ENCODE results near the gene FHOD3.

Gene FHOD3

DNA sequence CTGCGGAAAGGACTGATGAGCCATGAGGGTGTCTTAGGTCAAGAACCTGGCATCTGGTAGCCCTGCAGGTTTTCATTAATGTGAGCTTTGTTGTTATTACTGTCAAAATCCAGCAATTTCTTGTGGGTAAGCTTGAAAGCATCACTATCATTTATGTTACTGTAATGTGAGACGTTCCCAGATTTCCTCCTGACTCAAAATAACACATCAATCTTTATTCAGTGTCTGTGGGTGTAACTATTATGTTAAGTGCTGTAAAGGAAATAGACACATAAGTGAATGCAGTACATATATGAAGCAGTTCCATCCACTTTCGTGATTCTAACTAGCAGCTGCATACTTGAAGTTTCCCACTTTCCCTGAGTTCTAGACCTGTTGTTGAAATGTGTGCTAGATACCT is 89.8 kb downstream of the FHOD3 start:
- no peak for DNase-seq

DNA sequence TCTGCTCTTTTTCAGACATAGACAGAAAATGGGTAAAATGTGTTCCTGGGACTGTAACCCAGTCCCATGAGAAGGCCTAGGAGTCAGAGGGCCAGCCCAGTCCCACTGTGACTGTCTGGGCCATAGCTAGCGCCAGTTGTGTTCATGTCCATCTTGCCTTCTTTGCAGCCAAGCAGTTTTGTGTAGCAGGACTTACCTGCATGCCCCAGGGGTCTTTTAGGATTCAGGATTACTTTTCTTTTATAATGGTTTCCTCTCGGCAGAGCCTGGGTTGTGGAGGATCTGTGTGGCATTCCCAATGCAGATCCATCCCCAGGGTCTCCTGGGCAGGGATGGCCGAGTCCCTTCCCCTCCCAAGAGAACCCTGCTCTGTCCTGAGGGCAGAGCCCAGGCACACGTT is 90.8 kb downstream of the FHOD3 start:
- DNase-seq, result no peak

DNA sequence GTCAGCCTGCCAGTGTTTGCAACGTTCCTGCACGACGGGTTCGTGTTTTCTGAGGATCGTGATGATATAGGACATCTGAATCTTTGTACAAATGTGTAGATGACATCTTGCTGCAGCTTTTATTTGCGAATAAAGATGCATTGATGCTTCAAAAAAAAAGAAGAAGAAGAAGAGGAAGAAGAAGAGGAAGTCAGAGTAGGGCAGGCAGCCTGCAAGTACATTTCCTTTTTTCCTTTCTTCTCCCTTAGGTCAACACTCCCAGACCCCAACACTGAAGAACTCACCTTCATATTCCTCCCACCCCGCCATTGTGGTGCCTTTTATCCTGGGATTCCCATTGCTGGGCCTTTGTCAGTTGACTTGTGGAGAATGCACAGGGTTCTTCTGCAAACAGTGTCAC is 91.5 kb downstream of the FHOD3 start:
- DNase-seq, result no peak

DNA sequence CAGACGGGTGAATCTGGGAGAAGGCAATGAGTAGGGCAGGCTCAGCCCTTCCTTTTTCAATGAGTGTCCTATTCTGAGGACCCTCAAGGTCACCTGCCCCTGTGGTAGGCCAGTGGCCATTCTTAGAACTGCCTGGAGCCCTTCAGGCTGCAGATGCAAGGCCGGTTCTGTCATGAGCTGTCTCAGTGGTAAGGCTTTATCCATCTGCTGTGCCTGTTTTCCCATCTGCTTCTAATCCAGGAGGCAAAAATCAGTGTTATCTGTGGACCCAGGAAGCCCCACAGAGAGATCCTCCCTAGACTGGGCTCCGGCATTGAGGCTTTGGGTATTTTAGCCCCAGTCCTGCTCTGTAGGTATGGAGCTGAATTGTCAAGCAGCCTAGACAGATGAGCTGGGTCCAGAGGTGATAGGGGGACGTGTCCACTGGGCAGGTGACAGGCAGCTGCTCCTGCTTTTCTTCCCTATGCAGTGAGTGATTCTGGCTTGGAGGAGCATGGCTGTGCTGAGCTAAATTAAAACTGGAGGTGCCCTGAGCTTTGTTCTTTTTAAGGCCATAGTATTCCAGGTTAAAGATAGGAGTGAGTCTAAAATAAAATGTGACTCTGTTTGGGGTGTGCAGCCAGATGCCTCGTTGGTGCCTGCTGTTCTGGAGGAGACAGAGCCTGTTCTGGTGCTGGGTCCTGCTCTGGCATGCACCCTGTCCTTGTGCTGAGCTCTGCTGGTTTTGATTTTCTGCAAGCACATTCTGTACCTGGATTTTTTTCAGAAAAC is 92.5 kb downstream of the FHOD3 start:
- DNase-seq, result peak; percentile 76

DNA sequence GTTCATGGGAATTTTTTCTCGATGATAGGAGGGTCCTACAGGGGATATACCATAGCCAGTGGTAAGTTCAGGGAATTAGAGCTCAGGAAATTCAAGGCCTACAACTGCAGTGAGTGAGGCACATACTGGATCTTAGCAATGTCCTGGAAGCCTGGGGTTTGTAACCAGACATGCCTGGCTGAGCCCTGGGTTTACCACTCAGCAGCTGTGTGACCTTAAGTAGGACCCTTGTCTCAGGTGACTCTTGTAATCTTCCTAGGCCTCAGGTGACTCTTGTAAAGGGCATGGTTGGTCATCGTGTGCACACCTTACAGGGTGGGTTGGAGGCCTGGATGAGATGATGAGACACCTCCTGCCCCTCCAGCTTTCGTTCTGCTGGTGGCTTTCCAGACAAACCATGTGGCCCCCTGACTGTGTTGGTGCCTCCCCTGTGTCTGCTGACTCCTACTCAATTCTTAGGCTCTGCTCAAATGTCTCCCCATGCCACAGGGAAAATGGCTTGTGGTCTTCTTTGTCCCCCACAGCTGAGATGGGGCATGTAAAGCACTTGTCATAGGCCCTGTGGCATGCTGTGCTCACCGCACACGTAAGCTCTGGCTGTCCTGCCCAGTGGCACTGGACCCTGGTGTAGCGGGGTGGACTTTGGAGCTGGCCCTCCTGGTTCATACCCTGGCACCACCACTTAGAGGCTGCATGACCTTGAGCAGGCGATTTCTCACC is 94.1 kb downstream of the FHOD3 start:
- no peak for DNase-seq

DNA sequence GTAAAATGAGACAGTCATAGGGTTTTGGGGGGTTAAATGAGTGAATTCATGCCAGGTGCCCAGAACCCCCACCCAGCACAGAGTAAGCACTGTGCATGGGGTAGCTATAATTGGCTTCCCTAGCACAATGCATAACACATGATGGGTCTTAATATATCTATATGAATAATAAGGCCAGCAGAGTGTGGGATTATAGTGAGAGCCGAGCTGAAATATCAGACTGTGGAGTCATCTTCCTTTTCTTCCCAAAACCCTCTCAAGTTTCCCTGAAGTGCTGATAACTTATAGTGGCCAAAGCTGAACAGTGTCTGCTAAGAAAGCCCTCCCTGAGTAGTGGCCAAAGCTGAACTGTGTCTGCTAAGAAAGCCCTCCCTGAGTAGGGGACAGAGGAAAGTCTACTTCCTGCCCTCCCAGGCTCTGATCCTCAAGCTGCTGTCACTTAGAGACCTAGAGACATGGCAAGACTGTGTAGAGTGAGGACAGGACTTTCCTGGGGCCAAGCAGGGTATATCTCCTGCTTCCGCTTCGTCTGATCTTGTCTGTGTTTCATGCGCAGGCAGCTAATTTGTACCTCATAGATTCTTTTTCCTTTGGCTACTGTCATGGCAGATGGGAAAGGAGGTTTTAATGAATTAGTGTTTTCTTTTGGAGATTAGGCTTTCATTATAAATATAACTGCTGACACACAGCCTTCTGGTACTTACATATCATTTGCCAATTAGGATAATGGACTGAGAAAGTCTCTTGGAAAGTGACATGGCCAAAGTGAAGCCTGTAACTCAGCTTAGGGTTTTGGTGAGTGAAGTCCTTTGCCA is 94.9 kb downstream of the FHOD3 start:
- DNase-seq, result peak; percentile 50

DNA sequence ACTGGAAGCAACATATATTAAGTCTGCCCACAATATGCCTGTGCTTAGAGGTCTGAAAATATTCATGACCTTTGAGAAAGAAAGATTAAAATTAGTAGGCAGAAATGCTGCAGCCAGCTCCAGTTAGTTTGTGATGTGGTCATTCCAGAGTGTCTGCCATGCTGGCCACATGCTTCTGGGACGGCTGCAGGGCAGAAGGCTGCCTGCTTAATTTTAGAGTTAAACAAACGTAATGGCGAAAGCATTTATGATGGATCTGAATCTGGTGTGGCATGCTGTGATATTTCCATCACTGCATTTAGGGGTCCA is 95.4 kb downstream of the FHOD3 start:
- DNase-seq, result no peak

DNA sequence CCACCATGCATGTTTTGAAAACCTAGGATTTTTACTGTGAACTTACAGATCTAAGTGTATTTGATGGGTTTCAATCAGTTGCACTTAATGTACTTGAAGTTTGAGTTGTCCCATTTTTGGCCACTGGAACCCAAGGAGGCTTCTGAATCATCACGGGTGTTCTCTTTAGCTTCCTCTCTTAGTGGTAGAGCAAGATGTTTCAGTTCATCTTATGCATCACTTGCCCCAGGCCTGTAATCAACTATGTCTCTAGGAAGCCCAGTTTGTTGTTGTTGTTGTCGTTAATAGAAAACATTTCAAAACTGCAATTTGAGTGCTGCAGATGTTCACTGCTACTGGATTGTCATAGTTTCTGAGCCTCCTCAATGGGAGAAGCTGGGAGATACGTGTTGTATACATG is 97.0 kb downstream of the FHOD3 start:
- no peak for DNase-seq

DNA sequence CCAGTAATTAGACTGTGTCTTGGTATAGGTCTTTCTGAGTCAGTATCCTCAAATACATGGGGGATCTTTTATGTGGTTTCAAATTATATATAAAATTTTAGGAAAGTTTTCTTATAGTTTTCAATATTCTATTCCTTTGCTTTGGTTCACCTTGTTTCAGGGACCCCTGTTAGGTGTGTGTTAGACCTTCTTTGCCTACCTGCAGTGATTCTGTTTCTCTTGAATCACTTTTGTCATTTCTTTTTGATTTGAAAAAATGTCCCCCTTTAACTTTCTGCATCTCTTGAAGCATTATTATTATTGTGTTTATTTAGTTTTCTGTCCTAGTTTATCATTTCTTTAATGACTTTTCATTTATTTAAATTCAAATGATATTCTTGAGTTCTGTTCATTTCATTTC is 98.7 kb downstream of the FHOD3 start:
- DNase-seq, result no peak

DNA sequence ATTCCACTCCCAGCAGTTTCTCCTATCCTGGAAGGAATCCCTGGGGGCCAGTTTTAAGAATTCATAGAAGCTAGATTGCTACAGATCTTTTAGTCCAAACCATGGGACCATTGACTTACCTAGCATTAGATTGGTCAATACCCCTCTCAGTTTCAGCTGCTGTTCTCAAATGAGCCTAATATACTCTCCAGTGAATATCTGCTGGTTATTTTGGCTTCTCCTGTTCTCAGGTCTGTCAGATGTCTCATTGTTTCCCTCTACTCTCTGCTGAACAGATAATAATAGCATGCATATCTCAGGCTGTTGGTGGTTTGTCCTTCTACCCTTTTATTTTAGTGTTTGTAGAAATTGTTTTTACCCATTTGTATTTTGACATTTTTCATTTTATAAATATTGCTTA is 99.5 kb downstream of the FHOD3 start:
- DNase-seq, result no peak

DNA sequence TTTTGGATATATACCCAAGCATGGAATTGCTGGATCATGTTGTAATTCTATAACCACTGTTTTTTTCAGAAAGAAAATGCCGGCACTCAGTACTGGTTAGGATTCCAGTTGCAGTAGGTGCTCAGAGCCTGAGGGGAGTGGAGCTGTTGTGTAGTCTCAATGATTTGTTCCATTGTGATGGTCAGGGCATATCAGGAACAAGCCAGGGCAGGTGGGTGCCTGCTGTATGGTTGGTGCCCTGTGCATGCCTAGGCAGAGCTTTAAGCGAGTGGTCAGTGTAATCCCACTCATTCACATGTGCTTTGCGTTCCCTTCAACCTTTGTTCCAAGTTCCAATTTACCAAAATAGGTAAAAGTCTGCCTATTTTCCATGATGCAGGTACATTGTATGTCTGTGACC is 100.9 kb downstream of the FHOD3 start:
- DNase-seq, result no peak

DNA sequence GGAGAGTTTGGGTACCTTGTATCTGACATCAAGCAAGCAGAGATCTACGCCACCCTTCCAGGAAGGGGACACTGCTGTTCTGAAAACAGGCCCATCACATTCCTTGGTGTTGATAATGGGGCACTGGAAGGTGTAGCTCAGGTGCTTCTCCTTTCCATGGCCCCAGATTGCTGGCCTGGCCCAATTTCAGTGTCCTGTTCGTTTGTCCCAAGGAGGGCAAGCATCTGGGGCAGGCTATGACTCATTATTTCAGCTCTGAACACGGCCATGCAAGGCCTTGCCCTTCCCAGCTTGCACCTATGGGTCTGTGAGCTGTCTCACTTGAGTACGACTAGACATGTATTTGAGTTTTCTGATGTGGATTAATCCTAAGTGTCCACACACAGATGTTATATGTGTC is 101.5 kb downstream of the FHOD3 start:
- no peak for DNase-seq

DNA sequence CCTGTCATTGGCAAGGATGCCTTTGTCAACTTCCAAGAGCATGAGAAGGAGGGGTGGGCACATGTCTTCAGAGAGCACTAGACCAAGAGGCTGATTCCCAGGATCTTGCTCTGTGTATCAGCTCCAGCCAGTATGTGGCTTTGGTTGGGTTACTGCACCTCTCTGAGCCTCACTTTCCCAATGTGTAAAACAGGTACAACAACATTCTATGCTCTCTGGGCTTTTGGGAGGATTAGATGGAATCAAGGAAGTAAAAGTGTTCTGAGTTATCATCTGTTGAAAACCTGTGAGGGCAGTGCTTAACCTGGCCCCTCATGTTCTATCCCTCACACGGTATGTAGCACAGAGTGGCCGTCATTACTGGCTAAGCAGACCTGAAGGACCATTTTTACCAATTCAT is 103.9 kb downstream of the FHOD3 start:
- DNase-seq, result no peak

DNA sequence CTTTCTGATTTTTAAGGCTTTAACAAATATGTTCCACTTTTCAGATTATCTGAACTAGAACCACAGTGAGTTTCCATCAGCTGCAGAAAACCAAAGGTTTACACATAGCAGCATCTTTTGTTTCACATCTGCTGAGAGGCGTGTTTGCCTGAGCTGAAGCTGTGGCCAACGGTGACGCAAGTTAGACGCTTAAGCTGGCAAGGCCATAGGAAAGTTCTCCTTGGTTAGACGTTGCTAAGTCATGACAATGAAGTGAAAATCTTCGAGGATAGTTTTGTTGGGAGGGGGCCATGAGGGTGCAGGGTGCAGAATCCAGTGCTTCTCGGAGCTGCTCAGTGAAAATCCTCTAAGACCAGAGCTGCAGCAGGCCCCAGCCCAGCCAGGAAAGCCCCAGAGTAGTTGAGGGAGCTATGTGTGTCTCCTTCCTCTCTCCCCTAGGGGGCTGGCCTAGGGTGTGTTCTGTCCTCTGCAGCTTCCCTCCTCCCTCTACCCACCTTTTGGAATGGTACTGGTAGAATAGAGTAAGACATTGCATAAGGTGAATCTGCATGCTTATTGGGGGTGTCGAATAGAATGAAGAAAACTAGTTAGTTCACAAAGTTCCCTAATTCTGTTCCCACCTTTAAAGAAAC is 105.4 kb downstream of the FHOD3 start:
- no peak for DNase-seq

DNA sequence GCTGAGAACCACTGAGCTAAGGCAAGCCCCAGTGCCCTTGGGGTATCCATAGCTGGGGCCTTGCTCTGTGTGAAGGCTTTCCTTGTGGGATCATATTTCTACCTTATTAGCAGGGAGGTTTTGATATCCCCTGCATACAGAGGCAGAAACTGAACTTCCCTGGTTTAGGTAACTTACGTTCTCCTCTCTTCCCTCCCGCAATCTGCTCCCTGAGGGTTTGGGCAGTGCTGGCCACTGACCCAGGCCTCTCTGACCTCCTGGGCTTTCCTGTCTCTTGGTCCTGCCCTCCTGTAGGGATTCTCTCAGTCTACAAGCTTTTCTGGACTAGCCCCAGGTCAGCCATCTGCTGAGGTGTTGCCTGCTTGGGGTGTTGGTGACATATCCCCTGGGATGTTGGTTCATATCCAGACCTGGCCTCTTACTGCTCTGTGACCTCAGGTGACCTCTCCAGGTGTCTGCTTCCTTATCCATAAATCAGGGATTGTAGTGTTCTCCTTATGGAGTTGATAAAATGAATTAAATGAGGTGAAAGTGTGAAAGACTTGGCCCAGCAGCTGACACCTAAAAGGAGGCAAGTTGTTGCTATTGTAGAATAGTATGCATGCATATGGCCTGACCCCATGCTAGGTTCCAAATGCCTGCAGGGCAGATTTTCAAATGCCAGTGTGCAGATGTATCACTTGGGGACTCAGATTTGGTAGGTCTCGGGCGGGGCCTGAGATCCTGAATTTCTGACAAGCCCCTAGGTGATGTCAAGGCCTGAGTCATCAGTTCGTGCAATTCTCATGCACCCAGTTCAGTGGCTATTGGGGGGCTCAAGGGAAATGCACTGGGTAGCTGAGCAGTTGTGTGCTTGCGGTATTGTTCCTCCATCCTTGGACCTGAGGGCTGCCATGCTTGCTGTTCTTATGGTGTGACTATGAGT is 106.6 kb downstream of the FHOD3 start:
- no peak for DNase-seq

DNA sequence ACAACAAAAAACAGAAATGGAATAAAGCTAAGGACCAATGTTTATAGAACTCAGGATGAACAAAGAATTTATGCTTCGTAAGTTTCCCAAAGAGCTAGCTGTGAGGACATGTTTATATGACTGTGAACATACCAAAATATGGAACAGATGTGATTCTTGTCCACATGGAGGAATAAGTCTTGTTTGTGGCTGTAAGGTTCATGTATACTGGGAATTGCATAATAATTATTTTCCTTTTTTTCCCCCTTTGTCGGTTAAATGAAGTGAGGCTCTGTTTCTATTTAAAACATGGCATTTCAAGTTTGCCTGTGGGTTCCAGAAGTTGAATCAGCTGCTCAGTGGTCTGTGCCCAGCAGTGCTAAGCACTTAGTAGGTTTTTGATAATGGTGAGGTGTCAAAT is 108.1 kb downstream of the FHOD3 start:
- no peak for DNase-seq

DNA sequence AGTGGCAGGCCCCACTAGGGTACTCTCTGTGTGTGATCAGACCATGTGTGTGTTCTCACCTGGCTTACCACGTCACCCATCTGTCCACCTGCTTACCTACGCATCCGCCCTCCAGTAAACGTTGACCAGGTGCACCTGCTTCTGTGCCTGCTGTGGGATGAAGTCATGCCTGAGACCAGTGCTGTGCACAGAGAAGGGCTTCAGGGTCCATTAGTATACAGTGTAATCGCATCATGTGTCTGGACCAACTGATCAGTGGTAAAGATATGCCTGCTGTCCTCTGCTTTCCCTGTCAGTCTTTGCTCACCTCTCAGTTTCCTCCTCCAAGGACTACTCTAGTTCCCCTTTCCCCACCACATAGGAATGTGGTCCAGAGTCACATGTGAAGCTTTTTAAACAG is 109.3 kb downstream of the FHOD3 start:
- no peak for DNase-seq

DNA sequence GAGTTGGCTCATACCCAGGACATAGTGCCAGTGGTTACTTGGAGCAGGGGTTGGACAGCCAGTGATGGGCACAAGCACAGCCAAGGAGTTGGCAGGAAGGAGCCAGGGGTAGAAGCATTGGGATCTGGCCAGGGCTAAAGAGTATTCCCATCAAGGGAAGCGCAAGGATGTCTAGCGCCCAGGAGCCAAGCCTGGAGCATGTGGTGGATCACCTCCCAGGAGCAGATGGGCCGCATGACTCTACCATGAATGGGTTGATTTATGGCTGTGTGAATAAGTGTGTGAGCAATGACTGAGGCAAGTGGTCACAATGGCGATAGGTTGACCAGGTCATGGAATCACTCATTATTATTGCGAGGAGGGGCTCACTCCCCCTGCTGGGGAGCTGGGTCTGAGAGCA is 111.1 kb downstream of the FHOD3 start:
- no peak for DNase-seq

DNA sequence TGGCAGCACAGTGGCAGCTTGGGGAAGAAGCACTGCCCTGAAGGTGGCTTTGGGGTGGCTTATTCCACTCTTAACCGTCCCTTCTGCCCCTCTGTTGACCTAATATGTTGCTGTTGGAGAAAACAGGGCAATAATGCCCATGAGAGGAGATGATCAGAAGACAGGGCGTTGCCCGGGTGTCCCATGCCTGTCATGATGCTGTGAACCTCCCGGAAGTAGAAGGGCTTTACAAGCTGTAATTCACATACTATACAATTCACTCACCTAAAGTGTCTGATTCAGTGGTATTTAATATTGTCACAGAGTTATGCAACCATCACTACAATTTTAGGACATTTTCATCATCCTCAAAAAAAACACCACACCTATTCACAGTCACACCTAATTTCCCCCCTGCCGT is 112.3 kb downstream of the FHOD3 start:
- no peak for DNase-seq

DNA sequence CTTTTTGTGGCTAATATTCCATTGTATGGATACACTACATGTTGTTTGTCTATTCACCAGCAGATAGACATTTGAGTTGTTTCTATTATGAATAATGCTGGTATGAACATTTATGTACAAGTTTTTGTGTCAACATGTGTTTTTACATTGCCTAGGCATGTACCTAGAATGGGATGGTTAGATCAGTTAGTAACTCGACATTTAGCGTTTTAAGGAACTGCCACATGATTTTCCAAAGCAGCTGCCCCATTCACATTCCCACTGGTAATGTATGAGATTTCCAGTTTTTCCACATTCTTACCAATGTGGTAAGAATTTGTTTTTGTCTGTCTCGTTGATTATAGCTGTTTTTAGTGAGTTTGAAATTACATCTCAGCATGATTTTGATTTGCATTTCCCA is 112.8 kb downstream of the FHOD3 start:
- no peak for DNase-seq

DNA sequence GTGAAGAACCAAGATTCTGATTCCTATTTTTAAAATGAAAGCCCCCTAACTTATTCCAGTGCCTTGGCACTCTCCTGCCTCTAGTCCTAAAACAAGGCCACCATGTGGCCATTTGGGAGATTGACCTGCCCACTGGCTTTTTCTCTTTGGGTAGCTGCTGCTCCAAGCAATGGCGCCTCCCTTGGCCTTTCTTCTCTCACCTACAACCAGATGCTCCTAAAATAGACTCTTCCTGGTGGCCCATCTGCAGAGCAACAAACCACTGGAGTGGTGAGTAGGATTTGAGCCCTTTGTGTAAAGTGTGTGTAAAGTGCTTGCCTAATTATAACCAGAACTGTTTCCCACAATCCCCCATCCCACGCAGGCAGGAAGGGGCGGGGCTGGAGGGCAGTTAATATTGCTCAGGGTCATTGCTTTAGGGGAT is 114.2 kb downstream of the FHOD3 start:
- DNase-seq, result no peak

DNA sequence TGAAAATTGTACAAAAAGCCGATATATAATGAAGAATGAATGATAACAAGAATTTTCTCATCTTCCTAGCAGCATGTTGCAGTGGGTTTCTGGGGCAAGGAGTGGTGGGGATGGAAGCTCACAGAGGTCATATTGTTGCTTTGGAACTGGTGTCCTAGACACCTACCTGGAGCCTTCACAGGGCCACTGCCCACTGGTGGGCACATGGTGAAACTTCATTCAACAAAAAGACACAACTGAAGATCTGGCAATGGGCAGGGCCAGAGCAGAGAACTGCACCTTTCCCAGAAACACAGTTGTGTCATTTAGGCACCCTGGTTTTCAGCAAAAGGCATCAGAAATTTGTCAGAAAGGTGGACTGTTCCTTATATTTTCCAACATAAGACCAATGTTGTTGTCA is 115.3 kb downstream of the FHOD3 start:
- DNase-seq, result no peak

DNA sequence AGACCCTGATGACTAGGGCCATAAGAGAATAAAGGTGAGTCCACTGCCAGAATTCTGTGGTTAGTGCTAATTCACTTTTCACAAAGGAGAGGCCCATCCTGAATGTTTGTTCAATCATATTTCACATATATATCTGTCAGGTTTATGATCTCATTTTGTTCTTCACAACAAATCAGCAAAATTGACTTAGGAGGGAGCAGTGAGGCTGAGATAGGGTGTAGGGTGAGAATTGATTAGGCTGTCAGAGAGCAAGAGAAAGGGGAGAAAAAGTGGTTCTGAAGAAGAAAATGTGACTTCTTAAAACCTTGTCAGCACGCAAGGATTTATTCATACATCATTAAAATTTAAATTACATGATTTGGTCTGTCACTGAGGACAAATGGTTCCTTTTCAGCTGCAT is 117.7 kb downstream of the FHOD3 start:
- no peak for DNase-seq

Measured in NCI-H1694 treated with DMSO at 0.1 percent for 48 hours (cell line).